HG03066 (cell line): ENCODE measurements around the gene AGAP6.
"Not testable (repeated sequence)": the region's sequence is repeated elsewhere in the genome, so short reads cannot be mapped to it uniquely, and the experiment has no call there.

ENCODE experiments used
- ATAC-seq: cut with Tn5 transposase; IDR thresholded peaks from one replicate; pipeline ENCODE4 v1.9.1; 2021; ENCODE audit warnings: low read depth; ENCODE audit not compliant: unreplicated experiment

AGAP6 gene

DNA sequence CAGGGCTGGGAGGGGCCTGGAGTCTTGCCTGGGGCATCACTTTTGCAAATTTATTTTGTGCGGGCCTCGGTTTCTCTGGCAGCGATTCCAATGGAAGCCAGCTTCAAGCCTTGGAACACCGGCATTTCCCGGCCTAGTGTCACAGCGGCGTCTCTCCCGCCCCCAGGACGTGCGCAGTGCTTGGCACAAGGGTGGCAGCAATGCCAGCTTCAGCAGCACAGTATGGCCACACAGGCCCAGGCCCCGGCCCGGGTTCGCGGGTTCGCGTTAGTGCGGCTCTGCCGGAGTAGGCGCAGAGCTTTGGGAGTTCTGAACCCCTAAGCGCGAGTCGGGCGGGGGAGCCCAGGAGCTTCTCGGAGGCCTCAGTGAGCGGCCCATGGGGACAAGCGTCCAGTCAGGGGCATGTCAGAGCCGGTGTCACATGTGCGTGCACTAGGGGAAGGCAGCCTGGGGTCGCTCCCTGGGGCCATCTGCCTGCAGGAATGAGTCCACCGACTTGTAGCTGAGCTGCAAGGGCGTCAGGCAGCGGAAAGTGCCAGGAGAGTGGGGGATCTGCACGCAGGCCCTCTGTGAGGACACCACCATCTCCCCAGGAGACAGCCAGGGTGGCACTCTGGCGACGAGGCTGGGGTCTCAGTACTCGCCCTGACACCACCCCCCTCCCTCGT lies 36.6 kb downstream of the AGAP6 start:
- ATAC-seq: not testable (repeated sequence)

DNA sequence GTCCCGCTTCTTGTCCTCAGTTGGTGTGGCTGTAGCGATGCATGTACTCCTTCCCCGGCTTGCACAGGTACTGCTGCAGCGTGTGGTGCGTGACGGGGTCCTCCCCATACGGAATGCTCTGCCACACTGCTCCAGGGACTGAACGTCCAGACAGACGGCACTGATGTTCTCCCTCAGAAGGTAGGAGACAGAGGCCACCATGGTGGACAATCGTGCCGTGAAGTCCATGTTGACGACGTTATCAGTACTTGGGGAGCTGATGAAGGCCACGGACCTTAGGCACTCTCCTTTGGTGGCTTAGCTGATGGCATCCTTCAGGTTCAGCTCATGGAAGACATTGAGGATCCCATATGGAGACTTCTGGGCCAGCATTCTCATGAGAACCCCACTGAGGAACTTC lies 37.4 kb downstream of the AGAP6 start:
- no peak for ATAC-seq

DNA sequence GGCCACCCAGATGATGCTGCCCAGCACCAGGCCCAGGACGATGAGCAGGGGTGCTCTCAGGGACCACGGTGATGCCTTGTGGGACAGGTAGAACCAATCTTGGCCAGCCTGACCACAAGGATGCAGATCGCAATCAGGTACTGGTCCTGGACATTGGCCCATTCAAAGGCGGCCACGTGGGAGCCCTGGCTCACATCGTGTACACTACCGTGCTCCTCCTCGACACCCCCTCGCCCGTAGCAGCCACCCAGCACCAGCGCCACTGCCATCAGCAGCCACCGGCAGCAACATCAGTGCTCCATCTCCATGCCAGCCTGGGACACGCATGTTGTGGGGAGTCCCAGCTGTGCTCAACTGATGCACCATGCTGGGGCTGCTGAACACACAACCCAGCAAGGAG lies 39.0 kb downstream of the AGAP6 start:
- no peak for ATAC-seq

DNA sequence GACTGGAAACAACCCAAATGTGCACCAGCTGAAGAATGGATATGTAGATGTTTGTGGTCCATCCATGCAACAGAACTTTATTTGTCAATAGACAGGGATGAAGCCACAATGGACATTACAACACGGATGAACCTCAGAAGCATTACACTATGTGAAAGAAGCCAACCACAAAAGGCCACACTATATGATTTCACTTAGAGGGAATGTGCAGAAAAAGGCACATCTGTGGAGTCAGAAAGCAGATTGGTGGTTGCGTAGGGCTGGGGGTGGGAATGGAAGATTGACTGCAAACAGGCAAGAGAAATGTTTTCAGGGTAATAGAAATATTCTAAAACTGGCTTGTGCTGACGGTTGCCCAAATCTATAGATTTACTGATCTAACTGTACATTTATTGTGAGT lies 45.3 kb downstream of the AGAP6 start:
- ATAC-seq: no peak

DNA sequence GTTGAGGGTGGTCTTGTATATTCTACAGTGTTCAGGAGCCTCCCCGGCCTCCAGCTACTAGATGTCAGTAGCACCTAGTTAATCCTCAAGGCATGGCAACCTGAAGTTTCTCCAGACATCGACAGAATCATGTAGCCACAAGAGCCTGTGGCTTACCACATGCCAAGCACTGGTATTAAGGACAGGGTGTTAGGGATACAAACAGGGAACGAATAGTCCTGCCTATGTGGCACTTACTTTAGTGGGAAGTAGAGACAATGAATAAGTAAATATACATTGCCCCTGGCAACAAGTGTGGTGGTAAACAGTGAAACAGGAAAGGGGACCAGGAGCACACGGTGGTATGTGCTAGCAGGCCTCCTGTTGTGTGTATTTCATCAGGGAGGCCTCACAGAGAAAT lies 47.1 kb downstream of the AGAP6 start:
- ATAC-seq: not testable (repeated sequence)

DNA sequence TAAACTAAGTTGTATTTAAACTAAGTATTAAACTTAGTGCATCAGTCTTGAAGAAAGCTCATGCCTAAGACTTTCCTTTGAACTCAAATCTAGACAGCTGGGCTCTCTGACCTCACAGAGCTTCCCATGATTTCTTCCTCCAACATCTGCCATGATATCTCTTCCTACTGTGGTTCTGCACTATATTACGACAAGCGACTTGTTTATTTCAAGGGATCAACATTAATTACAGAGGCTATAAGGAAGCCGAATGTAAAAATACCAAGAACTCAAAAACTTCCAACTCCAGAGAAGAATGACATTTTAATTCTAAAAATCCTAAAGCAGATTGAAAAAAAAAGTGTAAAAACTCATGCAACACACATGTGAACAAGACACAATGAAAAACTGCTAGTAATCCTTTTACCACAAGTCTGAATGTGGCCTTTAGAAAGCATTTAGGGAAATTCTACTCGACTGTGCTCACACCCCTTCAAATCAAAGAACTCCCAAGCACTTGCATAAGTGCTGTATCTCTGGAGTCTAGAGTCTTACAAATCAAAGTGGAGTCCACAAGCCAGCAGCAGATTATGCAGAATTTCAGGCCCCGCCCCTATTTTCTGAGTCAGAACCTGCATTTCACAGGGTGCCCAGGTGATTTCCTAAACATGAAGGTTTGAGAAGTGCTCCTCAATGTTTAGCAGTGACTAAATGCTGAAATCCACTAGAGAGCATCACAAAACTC lies 56.9 kb downstream of the AGAP6 start:
- no peak for ATAC-seq

DNA sequence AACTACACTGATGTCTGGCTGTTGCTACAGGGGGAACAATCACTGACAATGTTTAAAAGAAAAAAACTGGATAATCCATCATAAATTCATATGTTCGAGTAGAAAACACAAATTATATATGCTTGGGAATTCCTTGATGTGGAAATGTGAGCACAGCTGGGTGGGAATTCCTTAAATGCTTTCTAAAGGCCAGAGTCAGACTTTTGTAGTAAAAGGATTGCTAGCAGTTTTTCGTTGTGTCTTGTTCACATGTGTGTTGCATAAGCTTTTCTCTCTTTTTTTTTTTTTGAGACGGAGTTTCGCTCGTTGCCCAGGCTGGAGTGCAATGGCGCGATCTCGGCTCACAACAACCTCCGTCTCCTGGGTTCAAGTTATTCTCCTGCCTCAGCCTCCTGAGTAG lies 58.3 kb downstream of the AGAP6 start:
- ATAC-seq: not testable (repeated sequence)

DNA sequence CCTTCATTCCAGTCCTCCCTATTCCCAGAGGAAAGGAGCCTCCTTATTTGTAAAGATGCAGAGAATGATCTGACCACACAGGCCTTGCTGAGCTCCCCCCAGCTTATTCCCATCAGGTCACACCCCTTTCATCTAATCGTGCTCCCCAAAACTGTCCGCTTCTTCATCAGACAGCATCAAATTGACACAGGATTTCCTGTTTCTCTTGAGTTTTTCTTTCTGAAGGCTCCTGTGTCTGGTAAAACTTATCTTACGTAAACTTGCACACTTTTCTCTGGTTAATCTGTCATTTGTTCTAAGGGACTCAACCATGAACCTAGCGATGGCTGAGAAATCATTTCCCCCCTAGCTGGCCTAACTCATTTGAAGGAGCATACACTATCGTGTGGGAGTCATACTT lies 59.4 kb downstream of the AGAP6 start:
- not testable (repeated sequence) for ATAC-seq

DNA sequence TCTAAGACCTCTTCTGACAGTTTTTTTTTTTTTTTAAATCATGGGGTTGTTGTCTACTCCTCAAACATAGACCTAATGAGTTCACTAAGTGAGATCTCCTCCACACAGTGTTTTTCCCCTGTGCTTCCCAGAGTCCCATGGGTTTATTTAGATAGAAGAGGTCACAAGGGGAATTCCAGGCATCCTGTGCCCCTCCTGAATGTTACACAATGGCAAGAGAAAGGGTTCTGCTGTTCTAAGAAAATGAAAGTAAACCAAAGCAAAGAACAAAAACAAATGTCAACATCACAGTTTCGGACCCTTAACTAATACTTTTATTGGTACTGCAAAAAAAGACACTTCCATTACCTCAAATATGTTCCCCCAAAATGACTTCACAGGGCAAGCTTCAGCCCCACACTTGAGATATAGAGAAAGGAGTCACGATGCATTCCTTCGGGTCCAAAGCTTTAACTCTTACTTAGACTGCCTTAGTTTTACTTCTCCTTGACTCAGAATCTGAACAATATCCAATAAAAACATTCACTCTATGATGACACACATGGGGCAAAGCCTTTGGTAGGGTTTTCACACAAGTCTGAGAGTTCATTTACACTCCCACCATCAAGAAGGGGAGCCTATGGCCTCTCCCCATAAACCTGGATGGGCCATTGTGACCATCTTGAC lies 63.9 kb downstream of the AGAP6 start:
- ATAC-seq: not testable (repeated sequence)

DNA sequence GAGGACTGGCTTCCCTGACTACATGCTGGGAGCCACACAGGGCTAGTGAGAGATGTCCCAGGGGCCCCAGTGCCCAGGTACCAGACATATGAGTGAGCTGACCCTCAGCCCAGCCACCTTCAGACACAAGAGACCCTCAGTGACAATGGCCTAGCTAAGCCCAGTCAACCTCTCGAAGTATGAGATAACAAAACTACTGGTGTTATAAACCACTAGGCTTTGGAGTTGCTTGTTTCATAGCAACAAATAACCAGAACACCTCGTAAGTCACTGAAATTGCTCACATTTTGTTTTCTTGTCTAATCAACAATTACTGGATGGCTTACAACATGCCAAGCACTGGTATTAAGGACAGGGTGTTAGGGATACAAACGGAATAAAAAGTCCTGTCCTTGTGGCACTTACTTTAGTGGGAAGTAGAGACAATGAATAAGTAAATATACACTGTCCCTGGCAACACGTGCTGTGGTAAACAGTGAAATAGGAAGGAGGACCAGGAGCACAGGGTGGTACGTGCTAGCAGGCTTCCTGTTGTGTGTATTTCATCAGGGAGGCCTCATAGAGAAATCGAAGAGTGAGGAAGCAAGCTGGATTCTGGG lies 64.7 kb downstream of the AGAP6 start:
- ATAC-seq: not testable (repeated sequence)

DNA sequence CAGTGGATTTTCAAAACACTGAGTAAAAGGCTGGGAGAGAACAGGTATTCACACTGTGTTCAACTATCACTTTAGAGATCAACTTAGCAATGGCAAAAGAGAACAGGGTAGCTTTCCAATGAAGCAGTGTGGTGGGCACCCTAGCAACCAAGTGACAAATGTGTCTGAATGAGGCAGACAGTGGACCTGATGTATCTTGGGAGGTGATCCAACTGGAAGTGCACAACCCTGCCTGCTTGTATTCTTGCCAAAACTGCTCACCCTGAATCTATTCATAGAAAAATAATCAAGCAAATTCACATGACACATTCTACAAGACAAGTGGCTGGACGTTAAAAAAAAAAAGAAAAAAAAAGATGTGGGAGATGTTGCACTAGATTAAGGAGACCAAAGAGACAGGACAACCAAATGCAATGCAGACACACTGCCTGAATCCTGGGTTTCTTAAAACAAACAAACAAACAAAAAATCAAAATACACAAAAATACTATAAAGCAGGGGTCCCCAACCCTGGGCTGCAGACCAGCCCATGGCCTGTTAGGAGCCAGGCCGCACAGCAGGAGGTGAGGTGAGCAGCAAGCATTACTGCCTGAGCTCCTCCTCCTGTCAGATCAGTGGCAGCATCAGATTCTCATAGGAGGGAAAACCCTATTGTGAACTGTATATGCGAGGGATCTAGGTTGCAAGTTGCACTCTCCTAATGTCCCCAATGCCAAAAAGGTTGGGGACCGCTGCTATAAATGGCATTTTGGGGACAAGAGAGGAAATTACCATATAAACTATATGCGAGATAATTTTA lies 67.5 kb downstream of the AGAP6 start:
- ATAC-seq: not testable (repeated sequence)

DNA sequence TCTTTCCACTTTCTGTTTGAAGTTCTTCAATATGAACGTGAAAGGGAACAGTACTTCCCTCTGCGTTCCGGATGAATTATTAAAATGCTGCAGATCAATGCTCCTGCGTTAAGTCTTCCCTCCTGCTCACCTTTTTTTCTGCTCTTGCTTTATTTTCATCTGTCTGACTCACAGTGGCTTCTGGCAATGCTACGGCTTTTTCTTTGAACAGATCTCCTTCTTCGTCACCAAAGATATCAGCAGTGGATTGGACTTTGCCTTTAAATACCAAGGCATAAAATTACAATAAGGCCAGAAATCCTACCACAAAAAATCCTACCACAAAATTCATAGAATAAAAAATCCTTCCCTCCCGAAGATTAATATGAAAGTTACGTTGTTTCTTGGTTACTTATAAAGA lies 68.4 kb downstream of the AGAP6 start:
- ATAC-seq: not testable (repeated sequence)

DNA sequence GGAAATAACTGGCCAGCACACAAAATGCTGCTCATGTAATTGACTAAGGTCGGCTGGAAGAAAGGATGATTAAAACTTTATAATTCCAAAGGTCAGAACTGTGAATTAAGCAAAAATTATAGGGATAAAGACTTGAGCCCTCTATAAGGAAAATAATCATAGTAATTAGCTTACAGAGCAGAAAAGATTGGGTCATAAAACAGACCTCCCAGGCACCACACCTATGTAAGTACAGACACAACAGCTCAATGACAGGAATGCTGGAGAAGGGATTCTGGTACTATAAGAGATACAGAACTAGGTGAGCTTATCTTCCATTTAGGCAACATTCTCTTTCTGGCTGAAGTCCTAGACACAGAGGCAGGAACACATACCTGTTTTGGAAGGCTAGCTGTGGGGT lies 70.5 kb downstream of the AGAP6 start:
- not testable (repeated sequence) for ATAC-seq

DNA sequence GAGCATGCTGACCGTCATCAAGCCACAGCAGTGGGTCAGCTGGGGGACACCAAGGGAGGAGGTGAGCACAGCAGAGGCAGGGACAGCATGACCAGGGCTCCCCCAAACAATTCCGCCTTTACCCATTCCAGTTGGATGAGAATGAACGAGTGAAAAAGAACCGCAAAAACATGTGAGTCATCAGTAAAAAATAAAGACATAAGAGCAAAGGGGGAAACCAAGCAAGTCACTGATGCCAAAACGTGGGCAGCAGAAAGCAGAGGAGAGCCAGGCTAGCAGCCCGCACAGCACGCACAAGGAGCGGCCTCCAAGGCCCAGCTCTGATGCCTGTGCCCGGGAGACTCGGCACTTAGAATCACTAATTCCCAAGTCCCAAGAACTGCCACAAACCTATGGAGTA lies 71.7 kb downstream of the AGAP6 start:
- not testable (repeated sequence) for ATAC-seq
